NCI-H1417 treated with DMSO at 0.1 percent for 48 hours (cell line): ENCODE measurements around the gene HDDC2.

ENCODE experiments used
- DNase-seq: peaks from one replicate; lab custom pipeline; 2025; lab: John Stamatoyannopoulos, UW

Gene HDDC2

DNA sequence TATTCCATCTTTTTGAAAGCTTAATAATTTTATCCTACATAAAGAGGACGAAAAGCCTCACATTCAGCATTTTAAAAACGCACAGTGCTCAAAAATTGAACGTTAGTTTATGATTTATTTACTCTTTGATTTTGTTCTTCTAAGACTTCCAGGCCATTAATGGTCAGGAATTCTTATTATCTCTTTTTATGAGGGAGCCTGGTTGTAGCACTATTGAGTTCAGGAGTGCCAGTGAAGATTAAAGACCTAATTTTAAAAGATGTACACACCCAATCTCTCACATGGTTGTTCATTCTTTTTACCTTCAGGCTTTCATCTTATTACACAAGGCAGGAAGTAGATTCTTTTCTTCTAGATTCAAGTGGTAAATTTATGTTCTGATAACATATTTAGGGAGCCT is 68.6 kb downstream of the HDDC2 start:
- no peak for DNase-seq

DNA sequence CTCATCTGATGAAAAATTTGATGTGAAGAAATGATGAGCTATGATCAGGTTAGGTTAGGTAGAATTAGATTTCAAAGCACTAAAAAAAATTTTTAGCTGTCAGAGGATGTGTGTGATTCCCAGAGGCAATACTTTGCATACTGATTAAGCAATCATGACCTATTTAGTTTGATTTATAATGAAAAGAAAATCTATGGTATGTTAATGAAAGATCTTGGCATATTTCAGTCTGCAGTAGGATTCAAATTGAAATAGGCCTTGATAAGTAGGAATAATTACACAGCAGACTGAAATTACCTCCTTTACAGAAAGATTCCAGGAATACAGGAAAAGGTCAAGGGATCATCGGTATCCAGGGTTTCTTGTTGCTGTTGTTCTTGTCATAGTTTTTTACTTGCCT is 69.3 kb downstream of the HDDC2 start:
- DNase-seq = no peak

DNA sequence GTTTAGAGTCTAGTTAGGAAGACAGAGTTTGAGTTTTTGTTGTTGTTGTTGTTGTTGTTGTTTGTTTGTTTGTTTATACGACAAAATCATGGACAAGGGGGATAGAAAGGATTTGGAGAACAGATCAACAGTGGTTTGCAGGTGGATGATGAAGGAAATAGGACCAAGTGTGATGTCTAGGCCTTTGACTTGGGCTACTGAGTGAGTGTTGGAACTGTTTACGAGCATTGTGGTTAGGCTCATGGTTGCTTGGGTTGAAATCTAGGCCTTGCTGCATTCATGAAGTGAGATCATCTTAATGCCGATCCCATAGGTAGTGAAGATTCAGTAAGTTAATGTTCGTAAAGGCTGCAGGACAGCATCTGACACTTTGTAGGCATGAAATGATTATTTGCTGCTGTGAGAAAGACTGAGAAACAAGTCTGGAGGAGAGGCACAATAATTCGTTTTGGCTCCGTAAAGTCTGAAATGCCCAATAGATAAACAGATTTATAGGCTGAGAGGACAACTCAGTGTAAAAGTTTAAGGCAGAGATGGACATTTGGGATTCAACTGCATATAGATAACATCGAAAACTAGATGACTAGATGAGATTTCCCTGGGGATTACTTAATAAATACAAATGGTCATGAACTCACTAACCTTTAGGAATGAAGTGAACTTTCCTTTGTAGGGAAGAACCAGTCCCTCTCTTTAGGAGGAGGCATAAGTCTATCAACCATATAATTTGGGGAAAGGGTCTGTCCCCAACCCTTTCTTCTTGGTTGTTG is 70.0 kb downstream of the HDDC2 start:
- no peak for DNase-seq

DNA sequence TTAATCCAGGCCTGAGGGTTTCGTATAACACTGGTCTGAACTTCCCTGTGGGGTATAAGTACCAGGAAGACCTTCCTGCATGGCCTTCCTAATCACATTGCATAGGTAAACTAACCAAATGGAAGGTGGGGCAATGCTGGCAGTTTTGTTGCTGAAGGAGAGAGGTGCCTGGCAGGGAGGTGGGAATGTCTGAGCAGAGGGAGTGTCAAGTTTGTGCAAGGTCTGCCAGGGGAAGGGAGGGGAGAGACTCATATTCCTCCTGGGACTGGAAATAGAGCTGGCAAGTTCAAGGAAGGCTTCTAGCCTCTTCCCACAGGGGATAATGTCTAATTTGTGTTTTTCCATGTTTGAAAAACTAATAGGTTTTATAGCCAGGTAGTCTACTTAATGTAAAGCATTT is 70.6 kb downstream of the HDDC2 start:
- DNase-seq = no peak

DNA sequence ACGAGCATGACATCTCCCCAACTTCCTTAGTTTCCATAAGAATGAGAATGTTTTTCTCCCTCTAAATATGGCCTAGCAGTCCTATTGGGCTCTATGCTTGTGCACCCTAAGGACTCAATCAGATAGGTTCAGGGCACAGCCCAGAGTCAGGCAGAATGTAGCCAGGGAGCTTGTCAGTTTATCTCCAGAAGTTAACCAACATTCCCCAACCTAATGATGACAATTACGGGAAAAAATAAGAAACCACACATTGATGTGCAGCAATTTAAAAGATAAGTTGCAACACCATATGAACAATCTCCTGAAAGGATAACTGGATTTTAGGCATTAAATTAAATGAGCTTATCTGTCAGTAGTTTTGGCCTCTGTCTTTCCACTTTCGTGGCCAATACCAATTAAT is 71.1 kb downstream of the HDDC2 start:
- DNase-seq = no peak

DNA sequence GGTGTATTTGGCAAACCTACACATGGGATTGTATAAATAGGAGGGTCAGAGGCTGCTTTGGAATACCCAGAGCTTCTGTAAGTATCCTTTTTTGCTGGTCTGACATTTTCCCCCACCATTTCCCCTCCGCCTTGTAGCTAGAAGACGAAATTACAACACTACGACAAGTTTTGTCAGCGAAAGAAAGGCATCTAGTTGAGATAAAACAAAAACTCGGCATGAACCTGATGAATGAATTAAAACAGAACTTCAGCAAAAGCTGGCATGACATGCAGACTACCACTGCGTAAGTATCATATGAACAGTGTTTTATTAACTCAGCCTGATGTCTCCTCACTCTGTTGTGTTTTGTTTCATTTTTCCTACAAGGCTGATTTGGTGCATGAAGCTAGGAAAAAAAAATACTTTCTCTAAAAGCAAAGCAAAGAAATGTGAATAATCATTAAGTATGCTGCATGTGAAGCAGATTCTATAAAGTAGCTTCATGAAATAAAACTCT is 72.7 kb downstream of the HDDC2 start:
- no peak for DNase-seq

DNA sequence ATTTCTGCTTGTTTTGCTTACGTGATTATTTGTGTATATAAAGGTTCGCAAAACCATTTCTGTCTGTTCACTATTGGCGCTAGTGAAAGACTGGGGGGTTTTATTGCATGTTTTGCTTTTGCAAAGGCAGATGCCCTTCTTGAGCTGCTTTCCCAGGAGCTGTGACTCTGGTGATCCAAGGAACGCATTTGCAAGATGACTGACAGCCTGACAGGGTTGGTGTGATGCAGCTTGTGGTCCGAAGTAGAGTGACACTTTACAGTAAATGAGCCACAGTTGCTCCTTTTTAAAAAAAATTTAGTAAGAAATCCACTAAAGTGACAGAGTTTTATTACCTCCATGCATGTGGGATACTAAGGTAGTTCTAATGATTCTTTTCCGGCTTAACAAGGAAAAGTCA is 74.5 kb downstream of the HDDC2 start:
- DNase-seq = no peak
